ENCODE data around the gene NDUFS5. TPM values are rescaled to one million over a fixed set of nuclear protein-coding genes. Genes with fewer than 3 reads are reported as not detected.
A peak's percentile ranks its signal among the peaks of the same experiment; 100 is the strongest.
"Not testable (repeated sequence)": the region's sequence is repeated elsewhere in the genome, so short reads cannot be mapped to it uniquely, and the experiment has no call there.

Gene NDUFS5
- total and polyA plus RNA-seq, 5 donors from 2014 or later, result 101 to 867 (median 625) TPM

DNA sequence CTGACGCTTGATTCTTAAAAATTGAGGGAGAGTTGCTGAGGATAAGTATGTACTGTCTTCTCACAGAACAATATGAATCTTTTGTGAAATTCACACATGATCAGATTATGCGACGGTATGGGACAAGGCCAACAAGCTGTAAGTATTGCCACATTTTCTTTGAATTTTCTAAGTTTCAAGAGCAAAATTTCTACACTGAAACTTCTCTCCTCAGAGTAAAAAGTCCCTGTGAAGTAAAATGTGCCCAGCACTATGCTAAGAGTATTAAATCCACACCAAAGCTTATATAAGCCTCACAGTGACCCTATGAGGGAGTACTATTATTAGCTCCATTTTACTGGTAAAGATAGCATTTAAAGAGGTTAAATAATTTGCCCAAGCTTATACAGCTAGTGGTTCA lies 22.9 kb upstream of the NDUFS5 start:
- Histone ChIP-seq H3K4me1 (ENCODE audit: control insufficient read depth, insufficient read depth, low read length, poor library complexity, severe bottlenecking) (peaks cover 10% of the 10 kb centered on the region), H3K27ac (ENCODE audit: insufficient read depth, low read length, poor library complexity, severe bottlenecking) (peak overlapping the region; percentile 15), H3K36me3 (ENCODE audit: control insufficient read depth, insufficient read depth, low read length) (peaks cover 85% of the 10 kb centered on the region), H3K9me3 (ENCODE audit: control insufficient read depth in 2 of 2, low read length in 2 of 2) (no peaks in the 10 kb centered on the region), H3K4me3 (ENCODE audit: low read depth, low read length) (no peak overlapping the region), H3K27me3 (ENCODE audit: control insufficient read depth, insufficient read depth, low read length) (no peaks in the 10 kb centered on the region)
- DNase-seq (no peak), ATAC-seq (ENCODE audit: low read depth in 2 of 2) (no peak)
- peak overlapping the region in 2 of 3 donors; percentile 5 to 78 for H3K27ac Mint-ChIP-seq
- peaks cover 41% of the 10 kb centered on the region for H3K36me3 Mint-ChIP-seq
- peaks cover 23 to 38% (median 30%) of the 10 kb centered on the region in 4 donors for H3K4me1 Mint-ChIP-seq
- no peak overlapping the region for H3K4me3 Mint-ChIP-seq
- H3K9me3 Mint-ChIP-seq, result no peaks in the 10 kb centered on the region
- H3K27me3 Mint-ChIP-seq, result no peaks in the 10 kb centered on the region

DNA sequence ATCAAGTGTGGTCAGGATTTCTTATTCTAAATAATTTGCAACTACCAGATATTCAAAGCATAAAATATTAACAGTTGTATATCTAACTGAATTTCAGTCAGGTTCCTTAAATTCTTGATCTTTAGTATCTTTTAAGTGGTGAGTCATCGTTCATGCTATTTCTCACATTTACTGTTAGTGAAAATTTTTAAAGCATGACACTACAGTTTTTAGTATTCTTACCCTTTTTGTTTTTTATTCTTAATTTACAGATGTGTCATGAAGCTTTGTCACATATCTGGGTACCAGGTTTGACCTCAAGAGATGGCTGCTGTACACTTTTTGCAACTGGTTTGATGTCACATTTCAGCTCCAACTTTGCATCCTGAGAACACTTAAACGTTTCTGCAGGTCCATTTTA lies 22.4 kb upstream of the NDUFS5 start:
- Histone ChIP-seq H3K9me3 (ENCODE audit: control insufficient read depth in 2 of 2, low read length in 2 of 2) (no peaks in the 10 kb centered on the region), H3K4me3 (ENCODE audit: low read depth, low read length) (no peak overlapping the region), H3K36me3 (ENCODE audit: control insufficient read depth, insufficient read depth, low read length) (peaks cover 85% of the 10 kb centered on the region), H3K4me1 (ENCODE audit: control insufficient read depth, insufficient read depth, low read length, poor library complexity, severe bottlenecking) (peaks cover 4% of the 10 kb centered on the region), H3K27me3 (ENCODE audit: control insufficient read depth, insufficient read depth, low read length) (no peaks in the 10 kb centered on the region), H3K27ac (ENCODE audit: insufficient read depth, low read length, poor library complexity, severe bottlenecking) (no peak overlapping the region)
- H3K36me3 Mint-ChIP-seq, result peaks cover 43% of the 10 kb centered on the region
- no peak overlapping the region for H3K4me3 Mint-ChIP-seq
- H3K27me3 Mint-ChIP-seq, result no peaks in the 10 kb centered on the region
- peak overlapping the region in 2 of 3 donors; percentile 67 to 78 for H3K27ac Mint-ChIP-seq
- DNase-seq, result no peak
- no peaks in the 10 kb centered on the region for H3K9me3 Mint-ChIP-seq
- peaks cover 22 to 37% (median 28%) of the 10 kb centered on the region in 4 donors for H3K4me1 Mint-ChIP-seq
- no peak for ATAC-seq (ENCODE audit: low read depth in 2 of 2)

DNA sequence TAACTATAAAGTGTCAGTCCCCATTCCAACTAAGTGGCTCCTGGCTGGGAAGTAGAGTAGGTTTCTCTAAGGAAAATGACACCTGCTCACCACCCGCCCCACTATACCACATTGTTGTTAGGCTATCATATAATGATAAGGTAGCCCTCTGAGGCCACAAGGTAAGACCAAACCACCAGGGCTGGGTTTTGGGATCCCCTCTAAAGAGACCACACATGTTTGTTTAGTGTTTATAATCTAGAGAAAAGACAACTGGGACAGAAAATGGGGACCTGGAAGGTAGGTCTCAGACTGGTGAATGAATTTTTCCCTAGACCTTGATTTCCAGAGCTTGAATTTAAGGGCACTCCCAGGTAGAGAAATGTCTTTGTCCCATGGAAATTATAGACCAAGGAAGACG lies 19.9 kb upstream of the NDUFS5 start:
- ATAC-seq (ENCODE audit: low read depth in 2 of 2), result no peak
- H3K4me1 Mint-ChIP-seq, result peaks cover 16 to 26% (median 19%) of the 10 kb centered on the region in 4 donors
- peaks cover 33% of the 10 kb centered on the region for H3K36me3 Mint-ChIP-seq
- Histone ChIP-seq H3K27ac (ENCODE audit: insufficient read depth, low read length, poor library complexity, severe bottlenecking) (no peak overlapping the region), H3K4me1 (ENCODE audit: control insufficient read depth, insufficient read depth, low read length, poor library complexity, severe bottlenecking) (no peaks in the 10 kb centered on the region), H3K4me3 (ENCODE audit: low read depth, low read length) (no peak overlapping the region), H3K9me3 (ENCODE audit: control insufficient read depth in 2 of 2, low read length in 2 of 2) (no peaks in the 10 kb centered on the region), H3K36me3 (ENCODE audit: control insufficient read depth, insufficient read depth, low read length) (peaks cover 62% of the 10 kb centered on the region), H3K27me3 (ENCODE audit: control insufficient read depth, insufficient read depth, low read length) (no peaks in the 10 kb centered on the region)
- H3K27ac Mint-ChIP-seq, result no peak overlapping the region
- no peak for DNase-seq
- H3K9me3 Mint-ChIP-seq, result no peaks in the 10 kb centered on the region
- H3K4me3 Mint-ChIP-seq, result no peak overlapping the region
- no peaks in the 10 kb centered on the region for H3K27me3 Mint-ChIP-seq

DNA sequence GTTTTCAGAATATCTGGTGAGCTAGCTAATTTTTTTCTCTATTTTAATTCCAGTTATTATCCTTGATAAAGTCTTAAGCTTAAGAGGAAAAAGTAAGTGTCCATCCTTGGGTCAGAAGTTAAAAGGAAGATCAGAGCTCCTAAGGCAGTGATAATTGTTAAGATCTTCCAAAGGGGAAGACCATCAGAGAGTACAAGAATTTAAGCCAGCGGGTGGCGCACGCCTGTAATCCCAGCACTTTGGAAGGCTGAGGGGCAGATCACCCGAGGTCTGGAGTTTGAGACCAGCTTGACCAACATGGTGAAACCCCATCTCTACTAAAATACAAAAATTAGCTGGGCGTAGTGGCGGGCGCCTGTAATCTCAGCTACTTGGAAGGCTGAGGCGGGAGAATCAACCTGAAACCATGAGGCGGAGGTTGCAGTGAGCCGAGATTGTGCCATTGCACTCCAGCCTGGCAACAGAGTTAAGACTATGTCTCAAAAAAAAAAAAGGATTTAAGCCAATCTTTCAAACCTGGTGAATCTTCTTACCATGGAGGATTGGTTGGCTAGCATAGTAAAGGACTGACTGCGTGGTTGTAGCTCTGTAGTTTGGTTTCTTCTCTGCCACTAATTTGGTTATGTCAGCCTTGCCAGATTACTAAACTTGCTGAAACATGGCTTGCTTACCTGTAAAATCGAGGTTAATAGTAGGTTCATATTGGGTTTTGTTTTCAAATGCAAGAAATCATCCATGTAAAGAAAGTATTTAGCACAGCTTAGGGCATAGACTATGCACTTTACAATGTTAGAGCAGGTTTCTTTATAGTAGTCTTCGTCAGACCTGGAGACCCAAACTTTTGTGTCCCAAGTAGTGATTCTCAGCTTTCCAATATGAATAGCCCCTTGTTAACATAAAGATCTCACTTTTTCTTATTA lies 19.2 kb upstream of the NDUFS5 start:
- ATAC-seq (ENCODE audit: low read depth in 2 of 2) (no peak), DNase-seq (no peak)
- Histone ChIP-seq H3K27ac (ENCODE audit: insufficient read depth, low read length, poor library complexity, severe bottlenecking) (no peak overlapping the region), H3K4me1 (ENCODE audit: control insufficient read depth, insufficient read depth, low read length, poor library complexity, severe bottlenecking) (no peaks in the 10 kb centered on the region), H3K27me3 (ENCODE audit: control insufficient read depth, insufficient read depth, low read length) (no peaks in the 10 kb centered on the region), H3K9me3 (ENCODE audit: control insufficient read depth in 2 of 2, low read length in 2 of 2) (no peaks in the 10 kb centered on the region), H3K4me3 (ENCODE audit: low read depth, low read length) (no peak overlapping the region), H3K36me3 (ENCODE audit: control insufficient read depth, insufficient read depth, low read length) (peaks cover 55% of the 10 kb centered on the region)
- H3K4me3 Mint-ChIP-seq, result no peak overlapping the region
- H3K27ac Mint-ChIP-seq, result peak overlapping the region in 1 of 3 donors; percentile 9
- no peaks in the 10 kb centered on the region for H3K27me3 Mint-ChIP-seq
- peaks cover 32% of the 10 kb centered on the region for H3K36me3 Mint-ChIP-seq
- no peaks in the 10 kb centered on the region for H3K9me3 Mint-ChIP-seq
- peaks cover 11 to 21% (median 13%) of the 10 kb centered on the region in 4 donors for H3K4me1 Mint-ChIP-seq

DNA sequence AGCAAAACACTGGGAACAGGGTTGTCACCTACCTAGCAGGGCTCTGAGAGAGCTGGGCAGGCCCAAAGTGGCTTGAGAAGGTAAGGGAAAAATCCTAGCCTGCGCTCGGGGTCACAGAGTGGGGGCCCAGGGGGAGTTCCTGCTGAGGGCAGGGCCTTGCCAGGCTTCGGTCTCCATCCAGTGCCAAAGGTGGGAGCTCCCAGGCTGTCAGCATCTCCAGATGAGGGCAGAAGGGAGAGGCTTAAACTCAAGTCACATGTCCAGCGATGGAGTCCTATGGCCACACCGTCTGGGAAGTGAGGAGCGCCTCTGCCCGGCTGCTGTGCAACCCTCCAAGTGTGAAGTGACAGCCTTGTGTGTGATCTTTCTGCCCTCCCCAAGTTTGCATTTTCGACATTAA lies 11.2 kb upstream of the NDUFS5 start:
- H3K4me1 Mint-ChIP-seq; H3K4me1 ChIP-seq (ENCODE audit: control insufficient read depth, insufficient read depth, low read length, poor library complexity, severe bottlenecking); H3K36me3 ChIP-seq (ENCODE audit: control insufficient read depth, insufficient read depth, low read length); H3K27me3 ChIP-seq (ENCODE audit: control insufficient read depth, insufficient read depth, low read length); H3K9me3 ChIP-seq (ENCODE audit: control insufficient read depth in 2 of 2, low read length in 2 of 2); H3K27me3 Mint-ChIP-seq; H3K4me3 Mint-ChIP-seq; H3K27ac ChIP-seq (ENCODE audit: insufficient read depth, low read length, poor library complexity, severe bottlenecking); H3K9me3 Mint-ChIP-seq; DNase-seq; ATAC-seq (ENCODE audit: low read depth in 2 of 2); H3K4me3 ChIP-seq (ENCODE audit: low read depth, low read length): not testable (repeated sequence)
- Mint-ChIP-seq H3K27ac (peak overlapping the region in 2 of 3 donors; percentile 5 to 10), H3K36me3 (peaks cover 12% of the 10 kb centered on the region)

DNA sequence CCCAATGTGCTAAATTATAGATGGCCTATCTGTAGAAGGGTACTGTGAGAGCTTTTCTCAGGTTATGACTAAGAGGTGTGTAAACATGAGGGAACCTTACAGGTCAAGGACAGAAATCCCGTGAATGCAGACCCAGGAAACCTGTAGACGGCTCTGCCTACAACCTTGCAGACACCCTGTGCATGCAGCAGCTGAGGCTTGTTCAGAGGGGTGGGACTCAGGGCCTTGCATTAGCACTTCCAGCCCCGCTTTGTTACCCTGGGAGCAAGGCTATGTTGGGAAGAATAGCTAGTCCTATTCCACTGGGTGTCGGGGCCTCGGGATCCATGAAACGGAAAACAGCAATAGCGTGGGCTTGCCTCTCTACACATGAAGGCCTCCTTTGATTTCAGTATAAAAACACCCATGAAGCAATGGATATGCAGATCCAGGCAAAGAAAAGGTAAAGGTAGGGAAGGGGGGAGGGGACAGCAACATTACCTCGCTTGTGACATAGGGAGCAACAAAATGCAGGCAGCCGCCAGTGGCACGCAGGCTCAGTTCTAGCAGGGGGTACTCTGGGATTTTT lies 9.5 kb upstream of the NDUFS5 start:
- H3K9me3 Mint-ChIP-seq, result peaks cover 0 to 2% (median 0%) of the 10 kb centered on the region in 7 donors
- H3K27me3 Mint-ChIP-seq, result no peaks in the 10 kb centered on the region
- H3K4me3 Mint-ChIP-seq, result no peak overlapping the region
- no peaks in the 10 kb centered on the region for H3K36me3 ChIP-seq (ENCODE audit: control insufficient read depth, insufficient read depth, low read length)
- H3K4me1 ChIP-seq (ENCODE audit: control insufficient read depth, insufficient read depth, low read length, poor library complexity, severe bottlenecking), result no peaks in the 10 kb centered on the region
- no peaks in the 10 kb centered on the region for H3K27me3 ChIP-seq (ENCODE audit: control insufficient read depth, insufficient read depth, low read length)
- peaks cover 12% of the 10 kb centered on the region for H3K36me3 Mint-ChIP-seq
- no peak overlapping the region for H3K4me3 ChIP-seq (ENCODE audit: low read depth, low read length)
- peaks cover 0 to 4% (median 0%) of the 10 kb centered on the region in 4 donors for H3K4me1 Mint-ChIP-seq
- H3K9me3 ChIP-seq (ENCODE audit: control insufficient read depth in 2 of 2, low read length in 2 of 2), result no peaks in the 10 kb centered on the region
- H3K27ac Mint-ChIP-seq, result peak overlapping the region in 1 of 3 donors; percentile 39
- ATAC-seq (ENCODE audit: low read depth in 2 of 2) (no peak), DNase-seq (no peak)
- no peak overlapping the region for H3K27ac ChIP-seq (ENCODE audit: insufficient read depth, low read length, poor library complexity, severe bottlenecking)

DNA sequence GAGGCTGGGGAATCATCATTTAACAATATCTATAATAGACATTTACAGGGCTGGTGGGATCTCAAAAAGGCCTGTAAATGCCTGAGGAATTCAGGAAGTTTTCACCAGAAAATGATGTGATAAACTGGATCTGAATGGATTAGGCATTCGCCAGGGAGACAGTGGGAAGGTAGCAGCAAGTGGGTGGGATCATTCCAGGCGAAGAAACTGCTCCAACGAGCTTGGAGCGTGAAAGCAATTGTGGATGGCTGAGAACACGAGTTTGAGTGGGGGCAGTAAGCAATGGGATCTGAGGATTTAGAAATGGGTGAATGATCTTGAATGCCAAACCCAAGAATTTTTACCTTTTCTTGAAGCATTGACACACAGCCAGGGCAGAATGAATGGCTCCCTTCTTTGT lies 8.9 kb upstream of the NDUFS5 start:
- ATAC-seq (ENCODE audit: low read depth in 2 of 2) (no peak), DNase-seq (no peak)
- Histone ChIP-seq H3K4me3 (ENCODE audit: low read depth, low read length) (no peak overlapping the region), H3K9me3 (ENCODE audit: control insufficient read depth in 2 of 2, low read length in 2 of 2) (no peaks in the 10 kb centered on the region), H3K4me1 (ENCODE audit: control insufficient read depth, insufficient read depth, low read length, poor library complexity, severe bottlenecking) (no peaks in the 10 kb centered on the region), H3K27ac (ENCODE audit: insufficient read depth, low read length, poor library complexity, severe bottlenecking) (no peak overlapping the region), H3K27me3 (ENCODE audit: control insufficient read depth, insufficient read depth, low read length) (no peaks in the 10 kb centered on the region), H3K36me3 (ENCODE audit: control insufficient read depth, insufficient read depth, low read length) (no peaks in the 10 kb centered on the region)
- no peak overlapping the region for H3K4me3 Mint-ChIP-seq
- H3K9me3 Mint-ChIP-seq, result peaks cover 0 to 2% (median 0%) of the 10 kb centered on the region in 7 donors
- peaks cover 6% of the 10 kb centered on the region for H3K36me3 Mint-ChIP-seq
- H3K4me1 Mint-ChIP-seq, result peaks cover 0 to 4% (median 0%) of the 10 kb centered on the region in 4 donors
- H3K27me3 Mint-ChIP-seq, result no peaks in the 10 kb centered on the region
- H3K27ac Mint-ChIP-seq, result no peak overlapping the region
